Fibroblast of peridontal ligament (primary cell): ENCODE results near the gene SNX1.

Source experiments
- DNase-seq: peaks from one replicate; pipeline ENCODE4 v3.0.0-alpha.2; 2010; ENCODE audit errors: extremely low read depth

SNX1 gene

DNA sequence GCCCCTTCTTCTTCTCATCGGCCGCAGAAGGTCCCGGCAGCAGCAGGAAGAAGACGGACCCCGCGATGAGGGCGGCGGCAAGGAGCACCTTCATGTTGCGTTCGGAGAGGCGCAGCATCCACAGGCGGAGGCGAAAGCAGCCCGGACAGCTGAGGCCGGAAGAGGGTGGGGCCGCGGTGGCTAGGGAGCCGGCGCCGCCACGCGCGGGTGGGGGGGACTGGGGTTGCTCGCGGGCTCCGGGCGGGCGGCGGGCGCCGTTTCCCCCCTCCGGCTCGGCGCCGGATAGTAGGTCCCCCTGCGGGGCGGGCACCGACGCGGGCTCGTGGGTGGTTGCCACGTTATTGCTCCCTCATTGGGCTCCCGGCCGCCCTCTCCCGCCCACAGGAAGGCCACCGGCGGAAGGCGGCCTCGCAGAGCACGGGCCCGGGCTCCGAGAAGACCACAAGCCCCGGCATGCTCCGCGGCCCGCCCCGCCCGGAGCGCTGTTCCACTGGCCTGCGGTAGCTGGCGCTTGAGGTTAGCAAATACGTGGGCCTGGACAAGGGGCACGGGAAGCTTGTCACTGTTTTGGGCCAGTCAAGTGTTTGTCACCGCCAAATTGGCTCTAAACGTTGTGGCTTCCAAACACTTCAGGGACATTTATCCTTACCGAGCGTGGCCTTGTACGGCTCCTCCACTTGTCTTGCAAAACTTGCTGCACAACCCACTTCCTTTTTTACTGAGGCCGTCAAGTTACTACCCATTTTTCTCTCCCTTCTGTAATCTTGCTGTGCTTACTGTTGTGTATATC lies 67.3 kb downstream of the SNX1 start, which contains the start of gene PPIB:
PPIB (minus strand) TSS at position 154 of the 790 bp plus-strand sequence; CDS start at position 118, 36 bp downstream.
- peak; percentile 95 for DNase-seq

GRCh38 chr15:64163659-64164362 lies 68.0 kb downstream of the SNX1 start:
- DNase-seq = no peak

- DNase-seq = no peak
These were observed 68.7 kb downstream of the SNX1 start for GRCh38 chr15:64164436-64164835.

GRCh38 chr15:64166102-64166890 lies 70.5 kb downstream of the SNX1 start:
- DNase-seq = no peak

GRCh38 chr15:64180235-64180824 lies 84.5 kb downstream of the SNX1 start:
- no peak for DNase-seq

- no peak for DNase-seq
These were observed 87.1 kb downstream of the SNX1 start for GRCh38 chr15:64182859-64183370.

- no peak for DNase-seq
These were observed 89.5 kb downstream of the SNX1 start for GRCh38 chr15:64185146-64185911.

GRCh38 chr15:64187396-64188191 lies 91.8 kb downstream of the SNX1 start:
- DNase-seq = peak; percentile 30
